H1 (cell line): Measurements from ENCODE around the gene ALK. TPM values are rescaled to one million over a fixed set of nuclear protein-coding genes. Genes with fewer than 3 reads are reported as not detected.

Source experiments
- CTCF ChIA-PET: fragments of 300-600 bp; sonication (Branson Sonifier 250); formaldehyde crosslinking; loops from one replicate; lab custom pipeline; 2021; ENCODE audit not compliant: partially characterized antibody; lab: Charles Lee
- POLR2A ChIA-PET: fragments of 300-600 bp; sonication (Branson Sonifier 250); formaldehyde crosslinking; loops from one replicate; lab custom pipeline; 2021; ENCODE audit warnings: inconsistent platforms; ENCODE audit not compliant: partially characterized antibody; lab: Charles Lee
- DNase-seq, 2 experiments: peaks; one replicate each; pipeline versions ENCODE4 v3.0.0 to v3.0.0-alpha.2; 2010 to 2022; ENCODE audit warnings: low spot score in 2 of 2, low read depth in 1 of 2, mixed read lengths in 1 of 2
- FAIRE-seq: peaks from 2 replicates; lab custom pipeline; 2011; peaks lifted over from hg19 to GRCh38; lab: Jason Lieb, UNC
- H2AFZ ChIP-seq: 2 replicates; pipeline ENCODE4 v1.8.1; 2012; ENCODE audit warnings: low read length, inconsistent platforms
- H2AK5ac ChIP-seq: 2 replicates; pipeline ENCODE4 v1.6.1; 2013; ENCODE audit warnings: low read depth, low read length
- H2BK120ac ChIP-seq: replicated peaks from 2 replicates; pipeline ENCODE3; 2013; ENCODE audit warnings: low read depth, low read length, inconsistent platforms
- H2BK12ac ChIP-seq: 2 replicates; pipeline ENCODE4 v1.6.1; 2013; ENCODE audit warnings: low read depth, low read length
- H2BK15ac ChIP-seq: 2 replicates; pipeline ENCODE4 v1.6.1; 2013; ENCODE audit warnings: low read length
- H2BK20ac ChIP-seq: 2 replicates; pipeline ENCODE4 v1.6.1; 2013; ENCODE audit warnings: low read length
- H2BK5ac ChIP-seq: 2 replicates; pipeline ENCODE4 v1.6.1; 2013; ENCODE audit warnings: low read depth, low read length
- H3K14ac ChIP-seq: 2 replicates; pipeline ENCODE4 v1.6.1; 2013; ENCODE audit warnings: inconsistent platforms; ENCODE audit not compliant: insufficient read length
- H3K18ac ChIP-seq: 2 replicates; pipeline ENCODE4 v1.6.1; 2013; ENCODE audit warnings: low read length; ENCODE audit errors: extremely low read depth
- H3K23ac ChIP-seq: 2 replicates; pipeline ENCODE4 v1.6.1; 2013; ENCODE audit warnings: inconsistent platforms; ENCODE audit not compliant: insufficient read length
- H3K23me2 ChIP-seq: 2 replicates; pipeline ENCODE4 v1.6.1; 2013; ENCODE audit warnings: low read depth, low read length
- H3K27ac ChIP-seq: 2 replicates; pipeline ENCODE4 v1.6.1; 2011; ENCODE audit warnings: low read depth, low read length, inconsistent platforms
- H3K27me3 ChIP-seq, 4 experiments: replicated peaks in 1 of 4; 1 replicate in 1 of 4; 2 replicates in 3 of 4; pipeline versions ENCODE4 v1.6.1 to v1.8.1; 2011 to 2013; ENCODE audit warnings: low read length in 3 of 4, mild to moderate bottlenecking in 3 of 4, inconsistent platforms in 2 of 4, mixed read lengths in 2 of 4, moderate library complexity in 1 of 4; ENCODE audit not compliant: control insufficient read depth in 3 of 4, insufficient read depth in 3 of 4; ENCODE audit errors: extremely low read depth in 1 of 4
- H3K36me3 ChIP-seq, 4 experiments: 2 replicates each; pipeline versions ENCODE4 v1.6.1 to v1.8.1; 2011 to 2013; ENCODE audit warnings: mild to moderate bottlenecking in 4 of 4, low read length in 3 of 4, moderate library complexity in 2 of 4, control low read depth in 1 of 4, inconsistent platforms in 1 of 4; ENCODE audit not compliant: insufficient read depth in 4 of 4, control insufficient read depth in 2 of 4
- H3K4ac ChIP-seq: replicated peaks from 2 replicates; pipeline ENCODE3; 2013; ENCODE audit warnings: low read length, low read depth, mixed read lengths, inconsistent platforms; ENCODE audit not compliant: insufficient read length
- H3K4me1 ChIP-seq, 4 experiments: replicated peaks in 1 of 4; 1 replicate in 1 of 4; 2 replicates in 3 of 4; pipeline versions ENCODE4 v1.6.1 to v1.8.1; 2011 to 2013; ENCODE audit warnings: low read length in 3 of 4, inconsistent platforms in 2 of 4, mixed read lengths in 1 of 4; ENCODE audit not compliant: insufficient read depth in 4 of 4, control insufficient read depth in 3 of 4
- H3K4me2 ChIP-seq, 2 experiments: 2 replicates each; pipeline versions ENCODE4 v1.6.1 to v1.8.1; 2011 to 2013; ENCODE audit warnings: low read depth in 2 of 2, low read length in 2 of 2, control low read depth in 1 of 2, inconsistent platforms in 1 of 2, mild to moderate bottlenecking in 1 of 2; ENCODE audit not compliant: insufficient read depth in 1 of 2
- H3K4me3 ChIP-seq, 4 experiments: fragments of 200-600, 300-600 bp in 1 of 4; sonication (generic), shearing (Covaris generic), sonication (Bioruptor Twin) in 1 of 4; 2 replicates each; pipeline versions ENCODE4 v1.5.1 to v1.8.1; 2011 to 2016; ENCODE audit warnings: low read length in 4 of 4, low read depth in 3 of 4, control low read depth in 2 of 4, inconsistent platforms in 2 of 4, mild to moderate bottlenecking in 2 of 4, mixed read lengths in 1 of 4, moderate library complexity in 1 of 4; ENCODE audit not compliant: insufficient read depth in 2 of 4; ENCODE audit errors: extremely low read depth in 1 of 4
- H3K56ac ChIP-seq: replicated peaks from 2 replicates; pipeline ENCODE3; 2013; ENCODE audit warnings: low read depth, mild to moderate bottlenecking, mixed read lengths, low read length, inconsistent platforms; ENCODE audit not compliant: insufficient read length
- H3K79me1 ChIP-seq: 2 replicates; pipeline ENCODE4 v1.6.1; 2013; ENCODE audit warnings: low read depth, low read length, control low read depth
- H3K79me2 ChIP-seq, 2 experiments: 2 replicates each; pipeline versions ENCODE4 v1.6.1 to v1.8.1; 2012 to 2013; ENCODE audit warnings: low read length in 2 of 2, mild to moderate bottlenecking in 2 of 2, inconsistent platforms in 1 of 2; ENCODE audit not compliant: insufficient read depth in 2 of 2, control insufficient read depth in 1 of 2
- H3K9ac ChIP-seq, 4 experiments: replicated peaks in 1 of 4; 1 replicate in 1 of 4; 2 replicates in 3 of 4; pipeline versions ENCODE4 v1.6.1 to v1.8.1; 2011 to 2013; ENCODE audit warnings: low read depth in 3 of 4, low read length in 3 of 4, control low read depth in 2 of 4, mild to moderate bottlenecking in 2 of 4, moderate library complexity in 2 of 4, inconsistent platforms in 1 of 4; ENCODE audit errors: extremely low read depth in 1 of 4
- H3K9me3 ChIP-seq, 2 experiments: 2 replicates each; pipeline versions ENCODE4 v1.6.1 to v1.8.1; 2012 to 2013; ENCODE audit warnings: mild to moderate bottlenecking in 2 of 2, moderate library complexity in 2 of 2, control low read depth in 1 of 2, inconsistent platforms in 1 of 2, low read depth in 1 of 2, low read length in 1 of 2, mixed read lengths in 1 of 2; ENCODE audit not compliant: insufficient read depth in 2 of 2
- H4K20me1 ChIP-seq, 2 experiments: replicated peaks in 1 of 2; 2 replicates each; pipeline versions ENCODE3 to v1.8.1; 2011 to 2013; ENCODE audit warnings: inconsistent platforms in 2 of 2, low read length in 2 of 2, mild to moderate bottlenecking in 1 of 2; ENCODE audit not compliant: insufficient read depth in 2 of 2, control insufficient read depth in 1 of 2
- H4K5ac ChIP-seq: 2 replicates; pipeline ENCODE4 v1.6.1; 2013; ENCODE audit warnings: low read length, low read depth, mixed read lengths, inconsistent platforms; ENCODE audit not compliant: insufficient read length
- H4K8ac ChIP-seq: 2 replicates; pipeline ENCODE4 v1.8.0; 2013; ENCODE audit warnings: mild to moderate bottlenecking, moderate library complexity, low read length, inconsistent platforms; ENCODE audit not compliant: insufficient read depth; ENCODE audit errors: extremely low read depth
- H4K91ac ChIP-seq: replicated peaks from 2 replicates; pipeline ENCODE3; 2013; ENCODE audit warnings: low read length, mixed read lengths, inconsistent platforms; ENCODE audit not compliant: insufficient read length
- BCL11A ChIP-seq, 2 experiments: IDR thresholded peaks; one replicate each; pipeline ENCODE4 v1.6.1; 2011; ENCODE audit warnings: low read depth in 2 of 2, low read length in 2 of 2, mild to moderate bottlenecking in 2 of 2
- FOSL1 ChIP-seq: IDR thresholded peaks from 2 replicates; pipeline ENCODE4 v1.6.1; 2011; ENCODE audit warnings: mild to moderate bottlenecking, low read depth, low read length, moderate library complexity; ENCODE audit not compliant: insufficient read depth
- GABPA ChIP-seq: IDR thresholded peaks from 2 replicates; pipeline ENCODE4 v1.6.1; 2011; ENCODE audit warnings: mild to moderate bottlenecking, low read length, moderate library complexity, borderline replicate concordance; ENCODE audit not compliant: insufficient read depth
- KDM4A ChIP-seq: IDR thresholded peaks from one replicate; pipeline ENCODE4 v1.7.1; 2012; ENCODE audit warnings: low read depth, mild to moderate bottlenecking, moderate library complexity, low read length, inconsistent platforms; ENCODE audit not compliant: severe bottlenecking
- POLR2AphosphoS5 ChIP-seq: IDR thresholded peaks from 2 replicates; pipeline ENCODE4 v1.6.1; 2011; ENCODE audit warnings: low read depth, low read length
- SAP30 ChIP-seq: fragments of 300-600 bp; sonication (generic); IDR thresholded peaks from 2 replicates; pipeline ENCODE4 v1.7.1; 2012; ENCODE audit warnings: low read length, moderate library complexity, mild to moderate bottlenecking, inconsistent platforms; ENCODE audit not compliant: insufficient read depth, insufficient replicate concordance
- WGBS, 2 experiments: shearing (Covaris generic) in 1 of 2; methylation state at CpG; one replicate each; pipeline versions ENCODE4 v1.1.6 to v1.1.7; 2013 to 2015; ENCODE audit warnings: low lambda C conversion rate in 2 of 2, mixed read lengths in 2 of 2, inconsistent platforms in 1 of 2, low coverage in 1 of 2, missing lambda C conversion rate in 1 of 2; ENCODE audit not compliant: insufficient replicate concordance in 2 of 2, insufficient coverage in 1 of 2, insufficient read length in 1 of 2; ENCODE audit errors: extremely low coverage in 1 of 2, missing lambda C conversion rate in 1 of 2; 5-methylcytosine and 5-hydroxymethylcytosine counted together
- polyA plus RNA-seq, 7 experiments: library from polyadenylated mRNA; depleted of rRNA in 3 of 7; stranded (reverse) in 5 of 7; unstranded in 2 of 7; fragments of >200 nt in 5 of 7; fragments of 200-250 nt in 2 of 7; gene quantifications; 1 replicate in 5 of 7; 2 replicates in 1 of 7; 4 replicates in 1 of 7; pipeline versions ENCODE4 v1.2.1 to v1.2.3, GENCODE V29; 2011 to 2013; ENCODE audit warnings: missing spikeins in 2 of 7, mixed read lengths in 2 of 7
- total RNA-seq: library from RNA; stranded (reverse); fragmentation: NEBNext Ultra II Directional; extraction: Animal tissue kit (Norgen Biotek cat#: 25700); gene quantifications from 2 replicates; pipeline ENCODE4 v1.2.1, GENCODE V29; 2021

Gene ALK
- total and polyA plus RNA-seq, 2 of the 8 experiments (the other 6 are each of a cell fraction or from before 2014, with no cell fraction given) = 0.02 to 0.09 TPM

- Histone ChIP-seq H4K5ac (no peak overlapping the region), H3K14ac (no peak overlapping the region), H3K27me3 (no peaks in the 10 kb centered on the region), H2AK5ac (no peak overlapping the region), H4K20me1 (peaks cover 0 to 3% of the 10 kb centered on the region in 2 experiments), H4K91ac (no peak overlapping the region), H3K9ac (no peak overlapping the region), H3K18ac (no peak overlapping the region), H3K23ac (no peak overlapping the region), H3K4me2 (no peak overlapping the region), H3K36me3 (no peaks in the 10 kb centered on the region), H3K9me3 (no peaks in the 10 kb centered on the region), H3K79me2 (no peaks in the 10 kb centered on the region; a peak in 1 of 4 replicates), H2BK5ac (no peak overlapping the region), H3K79me1 (no peaks in the 10 kb centered on the region), H2AFZ (no peak overlapping the region), H3K27ac (no peak overlapping the region), H2BK120ac (no peak overlapping the region), H2BK12ac (no peak overlapping the region), H2BK15ac (no peak overlapping the region), H3K23me2 (peaks cover 4% of the 10 kb centered on the region; the same call in 1 of the 2 replicates), H3K56ac (no peak overlapping the region), H3K4me3 (no peak overlapping the region), H3K4ac (no peak overlapping the region), H3K4me1 (no peaks in the 10 kb centered on the region), H2BK20ac (no peak overlapping the region), H4K8ac (no peak overlapping the region)
- CTCF ChIA-PET = interaction anchor here (1.8 kb wide), 1 partner anchor 536 kb away, joined by 4 read pairs; no protein-coding TSS in a partner anchor
- no peak for FAIRE-seq
- TF ChIP-seq KDM4A (no peak), GABPA (no peak), POLR2AphosphoS5 (no peak), FOSL1 (no peak), SAP30 (no peak), BCL11A (IDR thresholded peaks at IDR 0.05; ENCODE audit: low read depth in 2 of 2, low read length in 2 of 2) (no peak)
- POLR2A ChIA-PET = no interaction called here
- 98% methylated on average over 6 of the region's 6 CpGs; no CpG with 5 or more reads in 1 of the 2 experiments for WGBS, 2 experiments
- no peak for DNase-seq
These were observed 146.8 kb downstream of the ALK start for GRCh38 chr2:29774624-29775023.
